HepG2 (cell line): ENCODE results near the gene TMOD2. TPM values are rescaled to one million over a fixed set of nuclear protein-coding genes. Genes with fewer than 3 reads are reported as not detected.

ENCODE experiments used
- ATAC-seq: fragments of 200-7000 bp; cut with Tn5 transposase; 3 replicates; pipeline ENCODE4 v1.9.1; 2020; ENCODE audit warnings: mild to moderate bottlenecking, moderate library complexity
- BruUV-seq: library from RNA; stranded (reverse); fragments of 400-500 nt; replicated peaks from 2 replicates; lab custom pipeline; 2021; lab: Mats Ljungman, UMichigan
- CTCF ChIA-PET: fragments of 300-600 bp; formaldehyde crosslinking; extraction: SDS; loops from one replicate; lab custom pipeline; 2021; ENCODE audit warnings: low total read pairs, inconsistent platforms, low intra/inter-chr PET ratio; lab: Yijun Ruan, JAX
- POLR2A ChIA-PET: fragments of 350-600 bp; sonication (Branson Sonifier 250); formaldehyde crosslinking; loops from one replicate; lab custom pipeline; 2020; ENCODE audit warnings: antibody characterized with exemption, inconsistent platforms; lab: Yijun Ruan, JAX
- DNase-seq: peaks from one replicate; pipeline ENCODE4 v3.0.0-alpha.2; 2015; ENCODE audit warnings: low spot score
- FAIRE-seq: peaks from 3 replicates; lab custom pipeline; 2011; peaks lifted over from hg19 to GRCh38; lab: Jason Lieb, UNC
- H2AFZ ChIP-seq: one replicate; pipeline ENCODE4 v1.6.1; 2011; ENCODE audit warnings: low read length, inconsistent platforms
- H3K27ac ChIP-seq: fragments of 300-600 bp; 3 replicates; pipeline ENCODE4 v1.8.0; 2011; ENCODE audit warnings: mixed run types, mild to moderate bottlenecking, mixed read lengths, low read length, inconsistent platforms; ENCODE audit not compliant: insufficient read depth; ENCODE audit errors: extremely low read length
- H3K27me3 ChIP-seq, 2 experiments: fragments of 200-600 bp in 1 of 2; 2 replicates in 1 of 2; 3 replicates in 1 of 2; pipeline versions ENCODE4 v1.6.0 to v1.8.0; 2011; ENCODE audit warnings: low read length in 2 of 2, mild to moderate bottlenecking in 2 of 2, moderate library complexity in 2 of 2, inconsistent platforms in 1 of 2; ENCODE audit not compliant: insufficient read depth in 2 of 2, control insufficient read depth in 1 of 2
- H3K36me3 ChIP-seq, 2 experiments: fragments of 200-600 bp in 1 of 2; replicated peaks in 1 of 2; 2 replicates in 1 of 2; 3 replicates in 1 of 2; pipeline versions ENCODE4 v1.5.1 to v1.8.0; 2011; ENCODE audit warnings: low read length in 2 of 2, inconsistent platforms in 1 of 2; ENCODE audit not compliant: insufficient read depth in 2 of 2, control insufficient read depth in 1 of 2
- H3K4me1 ChIP-seq: 2 replicates; pipeline ENCODE4 v1.5.1; 2012; ENCODE audit warnings: low read length, inconsistent platforms; ENCODE audit not compliant: insufficient read depth
- H3K4me2 ChIP-seq: 2 replicates; pipeline ENCODE4 v1.6.0; 2011; ENCODE audit warnings: low read depth, low read length, inconsistent platforms
- H3K4me3 ChIP-seq, 3 experiments: fragments of 200-600 bp in 1 of 3; sonication (generic), shearing (Covaris generic) in 1 of 3; replicated peaks in 1 of 3; 2 replicates each; pipeline ENCODE4 v1.5.1; 2011 to 2016; ENCODE audit warnings: low read length in 3 of 3, inconsistent platforms in 2 of 3, low read depth in 2 of 3, mild to moderate bottlenecking in 2 of 3, control low read depth in 1 of 3, mixed read lengths in 1 of 3; ENCODE audit not compliant: insufficient read depth in 1 of 3
- H3K79me2 ChIP-seq: one replicate; pipeline ENCODE4 v1.6.1; 2011; ENCODE audit warnings: low read length, inconsistent platforms; ENCODE audit not compliant: insufficient read depth
- H3K9ac ChIP-seq: 2 replicates; pipeline ENCODE4 v1.6.0; 2011; ENCODE audit warnings: mild to moderate bottlenecking, low read depth, low read length, inconsistent platforms; ENCODE audit not compliant: insufficient read depth
- H3K9me3 ChIP-seq: 2 replicates; pipeline ENCODE4 v1.5.1; 2012; ENCODE audit warnings: mild to moderate bottlenecking, low read length
- H4K20me1 ChIP-seq: 2 replicates; pipeline ENCODE4 v1.6.0; 2011; ENCODE audit warnings: inconsistent platforms, mild to moderate bottlenecking, low read length, moderate library complexity; ENCODE audit not compliant: insufficient read depth
- FIP1L1 ChIP-seq: fragments of 200-400 bp; formaldehyde crosslinking; IDR thresholded peaks from 2 replicates; pipeline ENCODE4 v1.6.1; 2018; ENCODE audit warnings: low read depth, mild to moderate bottlenecking, low read length, moderate library complexity, borderline replicate concordance; ENCODE audit not compliant: insufficient read depth
- HHEX ChIP-seq: IDR thresholded peaks from 2 replicates; pipeline ENCODE4 v1.6.1; 2016; ENCODE audit warnings: control low read depth
- HNRNPLL ChIP-seq: fragments of 200-400 bp; formaldehyde crosslinking; IDR thresholded peaks from 2 replicates; pipeline ENCODE4 v1.6.1; 2017; ENCODE audit warnings: mild to moderate bottlenecking, low read depth, low read length; ENCODE audit not compliant: poor library complexity, severe bottlenecking
- RARG ChIP-seq: sonication (generic); formaldehyde crosslinking; IDR thresholded peaks from 2 replicates; pipeline ENCODE4 v1.4.0; 2020; ENCODE audit warnings: low read depth, mild to moderate bottlenecking, missing genetic modification reagents
- WIZ ChIP-seq: sonication (generic); formaldehyde crosslinking; IDR thresholded peaks from 2 replicates; pipeline ENCODE4 v1.5.1; 2020; ENCODE audit warnings: mild to moderate bottlenecking, missing genetic modification reagents
- WGBS: methylation state at CpG from one replicate; pipeline ENCODE4 v1.1.6; 2017; ENCODE audit warnings: low lambda C conversion rate; 5-methylcytosine and 5-hydroxymethylcytosine counted together
- in situ Hi-C: cut with HindIII; loops from 2 replicates; pipeline ENCODE4 v1.10.0; 2017; ENCODE audit warnings: low pct_unique_long_range_greater_than_20kb; ENCODE audit not compliant: extremely low pct_ligation_motif_present
- intact Hi-C: fragments of 100-400 bp; cut with micrococcal nuclease; formaldehyde crosslinking; loops from one replicate; pipeline ENCODE4 v1.10.0; 2022; ENCODE audit not compliant: unreplicated experiment
- polyA plus RNA-seq, 8 experiments: library from polyadenylated mRNA; depleted of rRNA in 3 of 8; stranded (reverse) in 7 of 8; unstranded in 1 of 8; fragments of >200 nt; fragmentation: Illumina TruSeq in 4 of 8; extraction: Trizol in 4 of 8; gene quantifications; 2 replicates each; pipeline versions ENCODE4 v1.2.1 to v1.2.3, GENCODE V29; 2011 to 2016; ENCODE audit warnings: low read depth in 4 of 8, missing spikeins in 1 of 8, mixed read lengths in 1 of 8; ENCODE audit not compliant: insufficient read depth in 1 of 8
- total RNA-seq, 5 experiments: library from RNA; depleted of rRNA; stranded (reverse); fragments of >200 nt; fragmentation: Illumina TruSeq; extraction: Trizol; gene quantifications; 2 replicates each; pipeline ENCODE4 v1.2.3, GENCODE V29; 2016; ENCODE audit warnings: low read depth in 1 of 5

Gene TMOD2
- total and polyA plus RNA-seq, 2 of the 13 experiments (the other 11 are each of a cell fraction or from before 2014, with no cell fraction given), result 0.01 to 0.02 TPM

DNA sequence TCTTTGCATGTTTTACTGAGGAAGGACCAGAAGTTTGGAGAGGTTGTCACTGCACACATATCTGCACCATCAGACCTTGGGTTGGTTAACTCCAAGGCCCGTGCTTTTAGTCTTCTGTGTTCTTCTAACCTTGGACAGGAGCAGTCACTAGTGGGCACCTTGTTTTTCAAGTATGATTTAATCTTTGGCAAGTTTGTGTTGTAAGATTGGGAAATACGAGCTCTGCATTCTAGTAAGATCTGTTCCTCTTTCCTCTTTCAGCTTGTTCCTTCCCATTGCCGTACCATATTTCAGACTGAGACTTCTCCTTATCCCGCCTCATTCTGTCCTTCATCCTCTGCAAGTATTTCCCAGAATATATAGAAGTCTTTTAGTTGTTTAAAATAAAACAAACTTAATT lies 5.1 kb downstream of the TMOD2 start:
- FAIRE-seq (no peak), ATAC-seq (no peak), DNase-seq (no peak)
- in situ Hi-C loops (no loop called here), intact Hi-C loops (no loop called here)
- H3K79me2 ChIP-seq, result no peaks in the 10 kb centered on the region
- POLR2A ChIA-PET, result no interaction called here
- no peak overlapping the region for H3K27ac ChIP-seq
- no peaks in the 10 kb centered on the region for H3K4me1 ChIP-seq
- no peak overlapping the region for H3K4me3 ChIP-seq
- no peaks in the 10 kb centered on the region for H4K20me1 ChIP-seq
- no peak overlapping the region for H3K4me2 ChIP-seq
- CTCF ChIA-PET, result no interaction called here
- TF ChIP-seq WIZ (CRISPR knock-in tag) (no peak), HNRNPLL (no peak), HHEX (CRISPR knock-in tag) (no peak)
- WGBS, result 26% methylated on average over 4 of the region's 4 CpGs
- H2AFZ ChIP-seq, result no peak overlapping the region
- no peaks in the 10 kb centered on the region for H3K9me3 ChIP-seq
- peaks cover 4 to 44% of the 10 kb centered on the region in 2 experiments; a peak in 4 of 5 replicates for H3K27me3 ChIP-seq
- no peaks in the 10 kb centered on the region for H3K36me3 ChIP-seq
- no TSS peak for BruUV-seq
- H3K9ac ChIP-seq, result no peak overlapping the region

DNA sequence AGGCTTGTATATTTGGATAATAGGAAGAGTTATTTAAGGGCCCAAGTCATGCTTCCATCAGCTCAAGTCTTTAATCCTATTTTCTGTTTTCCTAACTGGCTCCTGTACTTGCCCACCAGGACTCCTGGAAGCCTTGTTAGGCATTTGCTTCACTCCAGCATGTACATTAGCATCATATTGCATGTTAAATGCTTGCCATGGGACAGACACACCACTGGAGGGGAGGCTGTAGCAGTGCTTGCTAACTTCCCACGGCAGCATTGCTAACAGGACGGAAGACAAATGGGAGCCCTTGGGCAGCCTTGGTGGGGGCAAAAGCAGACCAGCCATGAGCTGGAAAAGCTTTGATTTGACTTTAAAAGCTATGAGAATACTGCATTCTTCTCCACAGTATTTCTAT lies 6.1 kb downstream of the TMOD2 start:
- H3K27me3 ChIP-seq, result peaks cover 3 to 37% of the 10 kb centered on the region in 2 experiments; a peak in 3 of 5 replicates
- FAIRE-seq, result no peak
- no peaks in the 10 kb centered on the region for H3K4me1 ChIP-seq
- BruUV-seq, result no TSS peak
- no peaks in the 10 kb centered on the region for H3K36me3 ChIP-seq
- intact Hi-C loops (no loop called here), in situ Hi-C loops (no loop called here)
- TF ChIP-seq RARG (CRISPR knock-in tag) (no peak), FIP1L1 (no peak)
- no peak overlapping the region for H3K27ac ChIP-seq
- WGBS, result 27% methylated on average over 2 of the region's 2 CpGs
- CTCF ChIA-PET, result no interaction called here
- POLR2A ChIA-PET, result no interaction called here
- no peak overlapping the region for H3K4me2 ChIP-seq
- no peaks in the 10 kb centered on the region for H3K79me2 ChIP-seq
- ATAC-seq, result no peak
- no peak for DNase-seq
- no peak overlapping the region for H3K4me3 ChIP-seq
- no peak overlapping the region for H3K9ac ChIP-seq
- H2AFZ ChIP-seq, result no peak overlapping the region
- no peaks in the 10 kb centered on the region for H4K20me1 ChIP-seq
- H3K9me3 ChIP-seq, result no peaks in the 10 kb centered on the region
